ENCODE results near the gene KCNK13.
"Not testable (repeated sequence)": the region's sequence is repeated elsewhere in the genome, so short reads cannot be mapped to it uniquely, and the experiment has no call there.

Gene KCNK13

GRCh38 chr14:90062127-90062794 is 467 bp downstream of the KCNK13 start:
- no peak for FAIRE-seq

DNA sequence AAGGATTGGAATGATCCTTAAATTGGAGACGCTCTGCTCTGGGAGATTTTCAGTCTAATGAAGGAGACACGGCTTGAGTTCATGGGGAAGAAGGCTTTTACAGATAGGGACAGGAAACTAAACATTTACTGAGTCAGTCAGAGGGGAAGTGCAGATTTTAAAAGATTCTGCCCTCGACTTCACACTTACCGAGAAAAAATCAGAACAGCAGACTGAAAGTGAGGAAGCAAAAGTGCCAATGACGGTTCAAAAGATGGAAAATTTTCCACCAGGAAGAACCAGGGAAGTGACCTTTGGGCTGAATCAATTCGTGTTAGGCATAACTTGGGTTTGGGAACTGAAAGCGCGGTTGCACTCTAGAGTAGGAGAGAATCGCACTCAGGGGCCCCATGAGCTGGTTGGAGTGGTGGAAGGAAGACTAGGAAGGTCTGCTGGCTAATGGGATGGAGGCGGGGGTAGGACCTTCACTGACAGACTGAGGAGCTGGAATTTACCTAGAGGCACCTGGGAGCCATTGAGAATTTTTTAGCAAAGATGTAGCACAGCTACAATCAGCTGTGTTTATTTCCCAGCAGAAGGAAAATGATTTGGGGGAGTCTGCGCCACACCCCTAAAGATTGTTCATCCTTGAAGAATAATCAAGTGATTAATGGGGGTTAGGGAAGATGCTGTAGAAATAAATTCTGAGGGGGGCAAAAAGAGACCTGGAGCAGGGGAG is 1.2 kb downstream of the KCNK13 start:
- no peak for FAIRE-seq

- no peak for FAIRE-seq
These were observed 10.6 kb downstream of the KCNK13 start for GRCh38 chr14:90072350-90072749.

DNA sequence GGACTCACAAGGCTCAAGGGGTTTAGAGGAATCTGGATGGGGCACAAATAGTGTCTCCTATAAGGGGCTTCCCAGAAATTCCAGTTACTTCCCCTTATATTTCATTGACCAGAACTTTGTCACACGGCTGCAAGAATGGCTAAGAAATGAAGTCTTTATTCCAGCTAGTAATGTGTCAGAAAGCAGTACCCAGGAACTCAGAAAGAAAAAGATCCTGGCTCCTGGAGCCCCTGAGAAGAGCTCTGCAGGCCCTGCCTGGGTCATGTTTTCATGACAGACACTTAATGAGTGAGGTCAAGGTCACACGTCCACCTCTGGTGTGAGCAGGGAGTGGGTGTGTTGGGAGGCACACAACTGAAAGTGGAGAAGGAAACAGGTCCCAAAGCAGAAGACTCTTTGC is 17.8 kb downstream of the KCNK13 start:
- FAIRE-seq, result no peak

- FAIRE-seq, result no peak
These were observed 25.6 kb downstream of the KCNK13 start for GRCh38 chr14:90087433-90087832.

- FAIRE-seq, result no peak
These were observed 26.4 kb downstream of the KCNK13 start for GRCh38 chr14:90088176-90088575.

- FAIRE-seq, result not testable (repeated sequence)
These were observed 27.7 kb downstream of the KCNK13 start for GRCh38 chr14:90089486-90089885.

DNA sequence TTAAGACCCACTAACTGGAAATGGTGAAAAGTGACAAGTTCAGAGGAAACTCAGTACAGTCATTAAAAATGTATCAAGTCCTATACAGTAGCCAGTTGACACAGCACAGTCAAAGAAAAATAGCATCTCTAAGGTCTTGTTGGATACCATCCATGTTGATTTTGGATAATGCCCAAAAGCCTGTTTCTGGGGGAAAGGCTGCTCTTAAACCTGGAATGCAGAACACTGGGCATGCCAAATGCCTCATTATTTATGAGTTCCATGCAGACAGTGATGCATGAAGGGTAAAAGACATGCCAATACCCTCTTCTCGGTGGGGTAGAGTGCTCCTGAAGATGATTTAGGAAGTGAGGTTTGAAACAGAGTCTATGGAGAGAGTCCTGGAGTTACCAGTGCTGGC is 29.6 kb downstream of the KCNK13 start:
- no peak for FAIRE-seq

- no peak for FAIRE-seq
These were observed 32.3 kb downstream of the KCNK13 start for GRCh38 chr14:90093942-90094595.

DNA sequence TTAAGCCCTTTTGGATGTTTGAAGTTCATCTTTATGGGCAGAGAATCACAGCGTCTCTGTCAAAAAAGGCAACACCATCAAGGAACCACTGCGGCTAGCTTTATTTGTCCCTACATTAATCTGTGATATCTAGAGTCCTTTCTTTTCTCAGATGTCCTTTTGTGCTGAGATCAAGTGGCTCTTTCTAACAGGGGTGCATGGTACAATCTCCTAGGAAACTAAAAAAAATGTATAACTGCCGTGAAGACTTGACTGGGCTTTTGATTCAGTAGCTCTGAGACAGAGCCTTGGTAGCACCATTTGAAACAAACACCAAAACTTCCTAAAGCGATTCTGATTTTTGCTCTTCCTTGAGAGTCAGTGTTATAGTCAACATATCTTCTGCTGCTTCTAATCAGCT is 33.3 kb downstream of the KCNK13 start:
- FAIRE-seq, result no peak

DNA sequence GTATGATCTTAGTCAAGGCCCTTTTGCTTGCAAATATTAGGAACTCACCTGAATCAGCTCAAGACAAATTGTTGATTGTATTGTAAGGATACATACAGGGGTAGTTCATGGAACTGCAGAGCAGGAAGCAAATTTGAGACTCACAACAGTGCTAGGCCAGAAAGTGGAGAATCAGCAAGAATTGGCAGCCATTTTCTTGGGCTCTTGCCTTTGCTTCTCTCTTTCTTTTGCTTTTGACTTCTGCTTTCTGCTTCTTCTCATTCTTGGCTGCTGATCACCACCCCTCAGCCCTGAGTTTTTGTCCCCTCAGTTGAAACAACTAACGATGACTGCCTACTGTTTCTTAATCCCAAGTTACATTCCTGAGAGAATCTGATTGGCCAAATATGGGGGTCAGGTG is 34.8 kb downstream of the KCNK13 start:
- no peak for FAIRE-seq

- FAIRE-seq, result no peak
These were observed 42.0 kb downstream of the KCNK13 start for GRCh38 chr14:90103808-90104207.

- FAIRE-seq, result no peak
These were observed 44.0 kb downstream of the KCNK13 start for GRCh38 chr14:90105756-90106155.

- FAIRE-seq, result no peak
These were observed 46.0 kb downstream of the KCNK13 start for GRCh38 chr14:90107789-90108188.

- no peak for FAIRE-seq
These were observed 48.1 kb downstream of the KCNK13 start for GRCh38 chr14:90109858-90110257.

DNA sequence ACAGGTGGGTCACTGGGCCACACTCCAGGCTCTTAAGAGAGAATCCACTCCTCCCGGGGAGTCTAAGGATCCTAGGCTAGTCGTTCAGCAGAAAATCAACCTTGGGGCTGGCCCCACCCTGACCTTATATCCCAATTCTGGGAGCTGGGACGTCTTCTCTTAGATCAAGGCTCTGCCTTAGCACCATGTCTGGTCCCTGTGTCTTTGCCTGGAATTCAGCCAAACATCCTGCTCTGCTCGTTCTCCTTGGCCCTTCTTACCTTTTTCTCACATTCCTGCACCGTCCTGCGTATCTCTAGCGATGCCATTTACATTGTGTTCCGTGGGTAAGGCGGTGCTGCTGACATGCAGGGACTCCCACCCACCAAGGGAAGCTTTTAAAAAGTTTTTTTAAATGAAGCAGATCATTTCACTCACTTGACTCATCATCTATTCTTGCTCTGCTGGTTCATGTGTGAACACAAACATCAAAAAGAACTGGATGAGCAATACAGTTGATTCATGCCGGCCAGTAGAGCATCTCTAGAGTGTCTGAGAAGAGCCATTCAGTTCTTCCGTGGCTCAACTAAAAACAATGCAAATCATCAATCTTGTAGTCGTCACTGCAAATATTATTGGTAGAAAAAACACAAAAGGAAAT is 50.2 kb downstream of the KCNK13 start:
- FAIRE-seq, result no peak

- FAIRE-seq, result no peak
These were observed 52.8 kb downstream of the KCNK13 start for GRCh38 chr14:90114554-90114953.

GRCh38 chr14:90115780-90116179 is 54.0 kb downstream of the KCNK13 start:
- no peak for FAIRE-seq

DNA sequence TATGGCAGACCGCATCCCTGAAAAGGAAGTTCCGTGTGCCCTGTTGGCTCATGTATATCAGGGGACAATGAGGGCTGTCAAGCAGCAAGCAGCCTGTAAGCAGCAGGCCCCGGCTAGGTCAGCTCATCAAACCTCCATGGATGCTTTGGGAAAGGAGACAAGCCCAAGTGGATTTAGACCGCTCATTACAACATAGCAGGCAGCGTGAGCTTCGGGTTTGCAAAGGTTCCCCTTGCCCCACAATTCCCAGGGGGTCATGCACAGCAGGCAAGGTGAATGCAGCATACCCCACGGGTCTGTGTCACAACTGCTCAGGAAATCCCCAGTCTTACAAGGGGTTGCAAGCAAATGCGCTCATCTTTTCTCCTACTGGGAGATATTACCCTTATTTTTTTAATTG is 54.6 kb downstream of the KCNK13 start:
- no peak for FAIRE-seq

DNA sequence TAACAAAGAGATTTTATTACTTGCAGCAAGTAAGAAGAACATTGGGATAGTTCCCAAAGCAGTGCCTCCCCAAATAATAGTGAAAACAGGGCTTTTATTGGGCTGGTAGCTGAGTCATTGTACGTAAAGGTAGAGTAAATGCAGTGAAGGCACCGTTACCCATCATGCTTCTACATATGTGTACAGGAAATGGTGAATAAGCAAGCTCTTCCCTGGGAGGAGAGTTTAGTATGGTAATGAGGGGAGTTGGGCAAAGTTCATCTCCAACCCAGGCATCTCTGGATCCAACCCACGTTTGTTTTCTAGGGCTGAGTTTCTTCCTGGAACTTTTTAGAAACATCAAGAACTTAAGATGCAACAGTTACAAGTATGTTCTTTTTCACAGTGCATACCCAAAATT is 56.2 kb downstream of the KCNK13 start:
- no peak for FAIRE-seq

DNA sequence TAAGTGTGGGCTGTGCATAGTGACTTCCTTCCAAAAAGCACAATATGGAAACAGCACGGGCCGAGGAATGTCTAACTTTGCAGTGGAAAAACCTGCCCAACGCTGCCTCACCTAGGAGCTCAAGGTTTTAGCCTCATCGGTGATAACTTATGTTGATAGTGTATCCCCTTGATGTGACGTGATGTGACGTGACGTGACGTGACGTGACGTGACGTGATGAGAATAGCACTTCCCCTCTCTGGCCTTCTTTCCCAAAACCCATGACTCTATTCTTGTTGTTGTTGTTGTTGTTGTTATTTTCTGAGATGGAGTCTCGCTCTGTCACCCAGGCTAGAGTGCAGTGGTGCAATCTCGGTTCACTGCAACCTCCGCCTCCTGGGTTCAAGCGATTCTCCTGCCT is 64.5 kb downstream of the KCNK13 start:
- FAIRE-seq, result no peak

DNA sequence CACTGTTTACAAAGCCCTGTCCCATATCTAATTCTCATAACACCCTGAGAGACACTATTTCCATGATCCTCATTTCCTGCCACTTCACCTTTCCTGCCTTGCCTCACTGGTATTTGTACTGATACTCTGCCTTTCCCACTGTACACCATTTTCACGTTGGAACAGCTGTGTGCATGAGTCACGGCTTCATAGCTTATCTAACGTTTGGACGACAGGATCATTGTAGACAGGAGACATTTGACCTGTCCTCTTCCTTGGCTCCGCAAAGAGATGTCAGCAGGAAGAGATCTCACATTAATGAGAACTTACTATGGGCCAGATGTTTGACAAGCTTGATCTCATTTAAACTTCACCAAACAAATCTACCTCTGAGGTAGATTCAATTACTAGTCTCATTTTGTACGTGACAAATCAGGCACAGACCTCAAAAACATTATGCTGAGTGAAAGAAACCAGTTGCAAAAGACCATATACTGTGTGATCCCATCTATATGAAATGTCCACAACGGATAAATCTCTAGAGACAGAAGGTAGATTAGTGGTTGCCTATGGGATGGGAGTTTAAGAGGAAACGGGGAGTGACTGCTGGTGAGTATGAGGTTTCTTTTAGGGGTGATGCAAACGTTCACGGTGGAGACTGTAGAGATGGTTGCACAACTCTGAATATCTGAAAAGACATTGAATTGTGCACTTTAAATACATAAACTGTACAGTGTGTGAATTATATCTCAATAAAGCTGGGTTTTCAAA is 71.2 kb downstream of the KCNK13 start:
- FAIRE-seq, result no peak

DNA sequence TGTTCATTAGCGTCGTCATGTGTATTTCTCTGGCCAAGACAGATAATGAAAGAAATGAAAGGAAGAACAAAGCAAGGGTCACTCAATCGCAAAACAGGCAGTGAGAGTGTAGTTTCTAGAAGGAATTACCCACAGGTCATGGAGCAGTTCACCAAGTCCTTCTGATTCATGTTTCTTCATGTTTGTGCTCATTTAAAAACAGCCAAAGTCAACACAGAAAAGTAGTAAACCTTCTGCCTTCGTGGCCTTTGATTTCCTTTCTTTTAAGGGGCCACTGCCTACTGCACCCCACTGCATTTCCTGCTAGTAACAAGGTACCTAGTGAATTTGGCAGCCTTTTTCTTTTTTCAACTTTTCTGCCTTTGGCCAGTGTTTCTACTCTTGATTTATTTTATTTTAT is 75.1 kb downstream of the KCNK13 start:
- FAIRE-seq, result no peak

Measured in islet of Langerhans (tissue), 1 donor.